Loucy (cell line): Measurements from ENCODE around the gene MVD.

Source experiments
- EZH2phosphoT487 ChIP-seq: fragments of 200-600 bp; IDR thresholded peaks from 2 replicates; pipeline ENCODE4 v1.6.1; 2018; ENCODE audit warnings: antibody characterized with exemption, mild to moderate bottlenecking, moderate library complexity, borderline replicate concordance
- TF ChIP-seq, protein P1 (sequence below): fragments of 200-600 bp; sonication (generic); conservative IDR thresholded peaks from 2 replicates; pipeline ENCODE4 v1.5.1; 2014; ENCODE audit warnings: mild to moderate bottlenecking, antibody characterized with exemption, low read length

DNA sequence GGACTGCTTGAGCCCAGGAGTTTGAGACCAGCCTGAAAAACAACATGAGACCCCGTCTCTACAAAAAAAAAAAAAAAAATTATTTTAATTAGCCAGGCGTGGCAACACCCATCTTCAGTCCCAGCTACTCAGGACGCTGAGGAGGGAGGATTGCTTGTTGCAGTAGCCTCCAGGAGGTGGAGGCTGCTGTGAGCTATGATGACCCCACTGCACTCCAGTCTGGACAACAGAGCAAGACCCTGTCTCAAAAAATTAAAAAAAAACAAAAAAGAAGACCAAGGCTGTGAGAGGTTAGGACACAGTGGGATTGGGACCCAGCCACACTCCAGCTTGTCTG is 24.8 kb upstream of the MVD start:
- TF ChIP-seq, protein P1, sequence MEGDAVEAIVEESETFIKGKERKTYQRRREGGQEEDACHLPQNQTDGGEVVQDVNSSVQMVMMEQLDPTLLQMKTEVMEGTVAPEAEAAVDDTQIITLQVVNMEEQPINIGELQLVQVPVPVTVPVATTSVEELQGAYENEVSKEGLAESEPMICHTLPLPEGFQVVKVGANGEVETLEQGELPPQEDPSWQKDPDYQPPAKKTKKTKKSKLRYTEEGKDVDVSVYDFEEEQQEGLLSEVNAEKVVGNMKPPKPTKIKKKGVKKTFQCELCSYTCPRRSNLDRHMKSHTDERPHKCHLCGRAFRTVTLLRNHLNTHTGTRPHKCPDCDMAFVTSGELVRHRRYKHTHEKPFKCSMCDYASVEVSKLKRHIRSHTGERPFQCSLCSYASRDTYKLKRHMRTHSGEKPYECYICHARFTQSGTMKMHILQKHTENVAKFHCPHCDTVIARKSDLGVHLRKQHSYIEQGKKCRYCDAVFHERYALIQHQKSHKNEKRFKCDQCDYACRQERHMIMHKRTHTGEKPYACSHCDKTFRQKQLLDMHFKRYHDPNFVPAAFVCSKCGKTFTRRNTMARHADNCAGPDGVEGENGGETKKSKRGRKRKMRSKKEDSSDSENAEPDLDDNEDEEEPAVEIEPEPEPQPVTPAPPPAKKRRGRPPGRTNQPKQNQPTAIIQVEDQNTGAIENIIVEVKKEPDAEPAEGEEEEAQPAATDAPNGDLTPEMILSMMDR = no peak
- TF ChIP-seq EZH2phosphoT487 = no peak
